ENCODE results near the gene NDUFAF2.

- TF ChIP-seq CTCF (CRISPR knock-in tag; IDR thresholded peaks at IDR 0.05) (no peak), KDM5A (IDR thresholded peaks at IDR 0.05; ENCODE audit: borderline replicate concordance, low read length) (no peak), RAD51 (IDR thresholded peaks at IDR 0.05; ENCODE audit: borderline replicate concordance) (no peak), ZBTB8A (CRISPR knock-in tag; IDR thresholded peaks at IDR 0.05; ENCODE audit: borderline replicate concordance, low read depth) (no peak), GABPA (IDR thresholded peaks at IDR 0.05; ENCODE audit: low read depth, low read length) (no peak), GABPA (CRISPR knock-in tag; IDR thresholded peaks at IDR 0.05; ENCODE audit: low read depth) (no peak), ZNF274 (CRISPR knock-in tag; IDR thresholded peaks at IDR 0.05) (no peak), POLR2A (IDR thresholded peaks at IDR 0.05; ENCODE audit: insufficient read depth in 1 of 2, low read depth in 2 of 2, low read length in 2 of 2) (no peak), FOXO1 (CRISPR knock-in tag; IDR thresholded peaks at IDR 0.05) (no peak), ZBTB4 (CRISPR knock-in tag; IDR thresholded peaks at IDR 0.05; ENCODE audit: borderline replicate concordance) (no peak)
Observed at GRCh38 chr5:60961685-60962084, 16.7 kb downstream of the NDUFAF2 start.
